ENCODE data around the gene ELF3.
"Not testable (repeated sequence)": the region's sequence is repeated elsewhere in the genome, so short reads cannot be mapped to it uniquely, and the experiment has no call there.

Gene ELF3

GRCh38 chr1:202012544-202013478 lies 2.4 kb downstream of the ELF3 start:
- peaks cover 10% of the 10 kb centered on the region for H3K36me3 ChIP-seq (ENCODE audit: control insufficient read depth, insufficient read depth, low read length)
- no peak overlapping the region for H3K27ac ChIP-seq (ENCODE audit: low read depth, low read length)
- H3K4me3 ChIP-seq (ENCODE audit: low read length): peak overlapping the region; percentile 58
- H3K4me1 ChIP-seq (ENCODE audit: control insufficient read depth, insufficient read depth, low read length): no peaks in the 10 kb centered on the region
- H3K9ac ChIP-seq (ENCODE audit: low read length): peak overlapping the region; percentile 50
- no peaks in the 10 kb centered on the region for H3K27me3 ChIP-seq (ENCODE audit: control insufficient read depth, insufficient read depth, low read length)

GRCh38 chr1:202013603-202014002 lies 3.2 kb downstream of the ELF3 start:
- Histone ChIP-seq H3K4me1 (ENCODE audit: control insufficient read depth, insufficient read depth, low read length) (no peaks in the 10 kb centered on the region), H3K36me3 (ENCODE audit: control insufficient read depth, insufficient read depth, low read length) (peaks cover 10% of the 10 kb centered on the region), H3K4me3 (ENCODE audit: low read length) (peak overlapping the region; percentile 58), H3K27me3 (ENCODE audit: control insufficient read depth, insufficient read depth, low read length) (no peaks in the 10 kb centered on the region), H3K27ac (ENCODE audit: low read depth, low read length) (no peak overlapping the region), H3K9ac (ENCODE audit: low read length) (peak overlapping the region; percentile 50)

- Histone ChIP-seq H3K27ac (ENCODE audit: low read depth, low read length) (no peak overlapping the region), H3K4me3 (ENCODE audit: low read length) (peak overlapping the region; percentile 58), H3K9ac (ENCODE audit: low read length) (peak overlapping the region; percentile 50), H3K36me3 (ENCODE audit: control insufficient read depth, insufficient read depth, low read length) (peaks cover 10% of the 10 kb centered on the region), H3K4me1 (ENCODE audit: control insufficient read depth, insufficient read depth, low read length) (no peaks in the 10 kb centered on the region), H3K27me3 (ENCODE audit: control insufficient read depth, insufficient read depth, low read length) (no peaks in the 10 kb centered on the region)
Measured at GRCh38 chr1:202014060-202014459, 3.7 kb downstream of the ELF3 start.

- Histone ChIP-seq H3K4me3 (ENCODE audit: low read length) (peak overlapping the region; percentile 60), H3K27me3 (ENCODE audit: control insufficient read depth, insufficient read depth, low read length) (no peaks in the 10 kb centered on the region), H3K36me3 (ENCODE audit: control insufficient read depth, insufficient read depth, low read length) (peaks cover 10% of the 10 kb centered on the region), H3K4me1 (ENCODE audit: control insufficient read depth, insufficient read depth, low read length) (no peaks in the 10 kb centered on the region), H3K9ac (ENCODE audit: low read length) (peak overlapping the region; percentile 25), H3K27ac (ENCODE audit: low read depth, low read length) (no peak overlapping the region)
Measured at GRCh38 chr1:202014915-202015661, 4.7 kb downstream of the ELF3 start.

GRCh38 chr1:202015662-202015937 lies 5.2 kb downstream of the ELF3 start:
- Histone ChIP-seq H3K4me3 (ENCODE audit: low read length) (peak overlapping the region; percentile 60), H3K4me1 (ENCODE audit: control insufficient read depth, insufficient read depth, low read length) (no peaks in the 10 kb centered on the region), H3K36me3 (ENCODE audit: control insufficient read depth, insufficient read depth, low read length) (peaks cover 10% of the 10 kb centered on the region), H3K27me3 (ENCODE audit: control insufficient read depth, insufficient read depth, low read length) (no peaks in the 10 kb centered on the region), H3K9ac (ENCODE audit: low read length) (no peak overlapping the region), H3K27ac (ENCODE audit: low read depth, low read length) (no peak overlapping the region)

GRCh38 chr1:202016022-202016810 lies 5.8 kb downstream of the ELF3 start:
- Histone ChIP-seq H3K9ac (ENCODE audit: low read length) (peak overlapping the region; percentile 38), H3K27me3 (ENCODE audit: control insufficient read depth, insufficient read depth, low read length) (no peaks in the 10 kb centered on the region), H3K36me3 (ENCODE audit: control insufficient read depth, insufficient read depth, low read length) (peaks cover 10% of the 10 kb centered on the region), H3K4me1 (ENCODE audit: control insufficient read depth, insufficient read depth, low read length) (no peaks in the 10 kb centered on the region), H3K4me3 (ENCODE audit: low read length) (peak overlapping the region; percentile 60), H3K27ac (ENCODE audit: low read depth, low read length) (no peak overlapping the region)

- no peak overlapping the region for H3K4me3 ChIP-seq (ENCODE audit: low read length)
- no peak overlapping the region for H3K27ac ChIP-seq (ENCODE audit: low read depth, low read length)
- no peaks in the 10 kb centered on the region for H3K27me3 ChIP-seq (ENCODE audit: control insufficient read depth, insufficient read depth, low read length)
- no peaks in the 10 kb centered on the region for H3K4me1 ChIP-seq (ENCODE audit: control insufficient read depth, insufficient read depth, low read length)
- H3K9ac ChIP-seq (ENCODE audit: low read length): peak overlapping the region; percentile 35
- H3K36me3 ChIP-seq (ENCODE audit: control insufficient read depth, insufficient read depth, low read length): peaks cover 7% of the 10 kb centered on the region
Measured at GRCh38 chr1:202016811-202017748, 6.7 kb downstream of the ELF3 start.

GRCh38 chr1:202017749-202018467 lies 7.5 kb downstream of the ELF3 start:
- Histone ChIP-seq H3K9ac (ENCODE audit: low read length) (no peak overlapping the region), H3K36me3 (ENCODE audit: control insufficient read depth, insufficient read depth, low read length) (peaks cover 4% of the 10 kb centered on the region), H3K27ac (ENCODE audit: low read depth, low read length) (no peak overlapping the region), H3K4me1 (ENCODE audit: control insufficient read depth, insufficient read depth, low read length) (no peaks in the 10 kb centered on the region), H3K4me3 (ENCODE audit: low read length) (no peak overlapping the region), H3K27me3 (ENCODE audit: control insufficient read depth, insufficient read depth, low read length) (no peaks in the 10 kb centered on the region)

GRCh38 chr1:202018468-202019234 lies 8.3 kb downstream of the ELF3 start:
- H3K27ac ChIP-seq (ENCODE audit: low read depth, low read length): no peak overlapping the region
- no peak overlapping the region for H3K9ac ChIP-seq (ENCODE audit: low read length)
- no peak overlapping the region for H3K4me3 ChIP-seq (ENCODE audit: low read length)
- H3K27me3 ChIP-seq (ENCODE audit: control insufficient read depth, insufficient read depth, low read length): no peaks in the 10 kb centered on the region
- no peaks in the 10 kb centered on the region for H3K4me1 ChIP-seq (ENCODE audit: control insufficient read depth, insufficient read depth, low read length)
- no peaks in the 10 kb centered on the region for H3K36me3 ChIP-seq (ENCODE audit: control insufficient read depth, insufficient read depth, low read length)

GRCh38 chr1:202019235-202019558 lies 8.8 kb downstream of the ELF3 start:
- H3K36me3 ChIP-seq (ENCODE audit: control insufficient read depth, insufficient read depth, low read length); H3K27ac ChIP-seq (ENCODE audit: low read depth, low read length); H3K4me3 ChIP-seq (ENCODE audit: low read length); H3K9ac ChIP-seq (ENCODE audit: low read length); H3K27me3 ChIP-seq (ENCODE audit: control insufficient read depth, insufficient read depth, low read length); H3K4me1 ChIP-seq (ENCODE audit: control insufficient read depth, insufficient read depth, low read length): not testable (repeated sequence)

GRCh38 chr1:202023001-202023433 lies 12.6 kb downstream of the ELF3 start:
- H3K9ac ChIP-seq (ENCODE audit: low read length): no peak overlapping the region
- H3K36me3 ChIP-seq (ENCODE audit: control insufficient read depth, insufficient read depth, low read length): no peaks in the 10 kb centered on the region
- no peaks in the 10 kb centered on the region for H3K4me1 ChIP-seq (ENCODE audit: control insufficient read depth, insufficient read depth, low read length)
- no peaks in the 10 kb centered on the region for H3K27me3 ChIP-seq (ENCODE audit: control insufficient read depth, insufficient read depth, low read length)
- no peak overlapping the region for H3K4me3 ChIP-seq (ENCODE audit: low read length)
- no peak overlapping the region for H3K27ac ChIP-seq (ENCODE audit: low read depth, low read length)

Measured in rectal smooth muscle tissue (tissue), 1 donor.